HepG2 (cell line): ENCODE results near the gene HIGD1A. TPM values are rescaled to one million over a fixed set of nuclear protein-coding genes. Genes with fewer than 3 reads are reported as not detected.

ENCODE experiments used
- ATAC-seq: fragments of 200-7000 bp; cut with Tn5 transposase; 3 replicates; pipeline ENCODE4 v1.9.1; 2020; ENCODE audit warnings: mild to moderate bottlenecking, moderate library complexity
- BruUV-seq: library from RNA; stranded (reverse); fragments of 400-500 nt; replicated peaks from 2 replicates; lab custom pipeline; 2021; lab: Mats Ljungman, UMichigan
- CTCF ChIA-PET: fragments of 300-600 bp; formaldehyde crosslinking; extraction: SDS; loops from one replicate; lab custom pipeline; 2021; ENCODE audit warnings: low total read pairs, inconsistent platforms, low intra/inter-chr PET ratio; lab: Yijun Ruan, JAX
- POLR2A ChIA-PET: fragments of 350-600 bp; sonication (Branson Sonifier 250); formaldehyde crosslinking; loops from one replicate; lab custom pipeline; 2020; ENCODE audit warnings: antibody characterized with exemption, inconsistent platforms; lab: Yijun Ruan, JAX
- DNase-seq: peaks from one replicate; pipeline ENCODE4 v3.0.0-alpha.2; 2015; ENCODE audit warnings: low spot score
- FAIRE-seq: peaks from 3 replicates; lab custom pipeline; 2011; peaks lifted over from hg19 to GRCh38; lab: Jason Lieb, UNC
- H2AFZ ChIP-seq: one replicate; pipeline ENCODE4 v1.6.1; 2011; ENCODE audit warnings: low read length, inconsistent platforms
- H3K27ac ChIP-seq: fragments of 300-600 bp; 3 replicates; pipeline ENCODE4 v1.8.0; 2011; ENCODE audit warnings: mixed run types, mild to moderate bottlenecking, mixed read lengths, low read length, inconsistent platforms; ENCODE audit not compliant: insufficient read depth; ENCODE audit errors: extremely low read length
- H3K27me3 ChIP-seq, 2 experiments: fragments of 200-600 bp in 1 of 2; 2 replicates in 1 of 2; 3 replicates in 1 of 2; pipeline versions ENCODE4 v1.6.0 to v1.8.0; 2011; ENCODE audit warnings: low read length in 2 of 2, mild to moderate bottlenecking in 2 of 2, moderate library complexity in 2 of 2, inconsistent platforms in 1 of 2; ENCODE audit not compliant: insufficient read depth in 2 of 2, control insufficient read depth in 1 of 2
- H3K36me3 ChIP-seq, 2 experiments: fragments of 200-600 bp in 1 of 2; replicated peaks in 1 of 2; 2 replicates in 1 of 2; 3 replicates in 1 of 2; pipeline versions ENCODE4 v1.5.1 to v1.8.0; 2011; ENCODE audit warnings: low read length in 2 of 2, inconsistent platforms in 1 of 2; ENCODE audit not compliant: insufficient read depth in 2 of 2, control insufficient read depth in 1 of 2
- H3K4me1 ChIP-seq: 2 replicates; pipeline ENCODE4 v1.5.1; 2012; ENCODE audit warnings: low read length, inconsistent platforms; ENCODE audit not compliant: insufficient read depth
- H3K4me2 ChIP-seq: 2 replicates; pipeline ENCODE4 v1.6.0; 2011; ENCODE audit warnings: low read depth, low read length, inconsistent platforms
- H3K4me3 ChIP-seq, 3 experiments: fragments of 200-600 bp in 1 of 3; sonication (generic), shearing (Covaris generic) in 1 of 3; replicated peaks in 1 of 3; 2 replicates each; pipeline ENCODE4 v1.5.1; 2011 to 2016; ENCODE audit warnings: low read length in 3 of 3, inconsistent platforms in 2 of 3, low read depth in 2 of 3, mild to moderate bottlenecking in 2 of 3, control low read depth in 1 of 3, mixed read lengths in 1 of 3; ENCODE audit not compliant: insufficient read depth in 1 of 3
- H3K79me2 ChIP-seq: one replicate; pipeline ENCODE4 v1.6.1; 2011; ENCODE audit warnings: low read length, inconsistent platforms; ENCODE audit not compliant: insufficient read depth
- H3K9ac ChIP-seq: 2 replicates; pipeline ENCODE4 v1.6.0; 2011; ENCODE audit warnings: mild to moderate bottlenecking, low read depth, low read length, inconsistent platforms; ENCODE audit not compliant: insufficient read depth
- H3K9me3 ChIP-seq: 2 replicates; pipeline ENCODE4 v1.5.1; 2012; ENCODE audit warnings: mild to moderate bottlenecking, low read length
- H4K20me1 ChIP-seq: 2 replicates; pipeline ENCODE4 v1.6.0; 2011; ENCODE audit warnings: inconsistent platforms, mild to moderate bottlenecking, low read length, moderate library complexity; ENCODE audit not compliant: insufficient read depth
- ARNTL ChIP-seq: sonication (generic); formaldehyde crosslinking; IDR thresholded peaks from 2 replicates; pipeline ENCODE4 v1.4.0; 2020; ENCODE audit warnings: mild to moderate bottlenecking, missing genetic modification reagents
- DNMT3B ChIP-seq: conservative IDR thresholded peaks from 2 replicates; pipeline ENCODE4 v1.6.1; 2016; ENCODE audit warnings: missing biosample characterization, control low read depth
- GLMP ChIP-seq: sonication (generic); formaldehyde crosslinking; IDR thresholded peaks from 2 replicates; pipeline ENCODE4 v1.9.0; 2021; ENCODE audit warnings: missing genetic modification reagents, mild to moderate bottlenecking, borderline replicate concordance
- HNF4G ChIP-seq, 2 experiments: sonication (generic) in 1 of 2; formaldehyde crosslinking in 1 of 2; IDR thresholded peaks; 2 replicates each; pipeline versions ENCODE4 v1.4.0 to v1.6.1; 2011 to 2020; ENCODE audit warnings: borderline replicate concordance in 2 of 2, low read depth in 2 of 2, mild to moderate bottlenecking in 2 of 2, low read length in 1 of 2, missing genetic modification reagents in 1 of 2, moderate library complexity in 1 of 2
- KAT7 ChIP-seq: IDR thresholded peaks from 2 replicates; pipeline ENCODE4 v1.6.1; 2018; ENCODE audit warnings: borderline replicate concordance, missing compliant biosample characterization
- KDM6A ChIP-seq: IDR thresholded peaks from 2 replicates; pipeline ENCODE4 v1.6.1; 2016; ENCODE audit warnings: low read depth
- MBNL3 ChIP-seq: fragments of 250-450 bp; sonication (Bioruptor Pico); conservative IDR thresholded peaks from 2 replicates; pipeline ENCODE4 v1.8.0; 2022; ENCODE audit warnings: mild to moderate bottlenecking, inconsistent platforms
- NCOA1 ChIP-seq: sonication (generic); formaldehyde crosslinking; IDR thresholded peaks from 2 replicates; pipeline ENCODE4 v1.9.0; 2021; ENCODE audit warnings: missing genetic modification reagents
- PCBP2 ChIP-seq: fragments of 200-400 bp; formaldehyde crosslinking; optimal IDR thresholded peaks from 2 replicates; pipeline ENCODE3; 2018; ENCODE audit warnings: low read length, low read depth; ENCODE audit not compliant: poor library complexity, severe bottlenecking
- POLR2G ChIP-seq: fragments of 200-400 bp; formaldehyde crosslinking; IDR thresholded peaks from 2 replicates; pipeline ENCODE4 v1.6.1; 2018; ENCODE audit warnings: mild to moderate bottlenecking, low read depth, low read length, moderate library complexity
- SIN3B ChIP-seq: fragments of 150-350 bp; IDR thresholded peaks from 2 replicates; pipeline ENCODE4 v1.6.1; 2014; ENCODE audit warnings: low read length
- THAP7 ChIP-seq: sonication (generic); formaldehyde crosslinking; IDR thresholded peaks from 2 replicates; pipeline ENCODE4 v1.8.1; 2023; ENCODE audit warnings: mild to moderate bottlenecking, missing genetic modification reagents
- ZBTB49 ChIP-seq: sonication (generic); formaldehyde crosslinking; IDR thresholded peaks from 2 replicates; pipeline ENCODE4 v1.4.0; 2020; ENCODE audit warnings: missing genetic modification reagents, borderline replicate concordance
- ZBTB8A ChIP-seq: sonication (generic); formaldehyde crosslinking; IDR thresholded peaks from 2 replicates; pipeline ENCODE4 v1.4.0; 2020; ENCODE audit warnings: mild to moderate bottlenecking, low read depth, missing genetic modification reagents, borderline replicate concordance
- ZFP62 ChIP-seq: sonication (generic); formaldehyde crosslinking; IDR thresholded peaks from 2 replicates; pipeline ENCODE4 v1.4.0; 2020; ENCODE audit warnings: missing genetic modification reagents
- ZNF547 ChIP-seq: sonication (generic); formaldehyde crosslinking; IDR thresholded peaks from 2 replicates; pipeline ENCODE4 v1.5.1; 2020; ENCODE audit warnings: mild to moderate bottlenecking, missing genetic modification reagents
- ZNF644 ChIP-seq: IDR thresholded peaks from 2 replicates; pipeline ENCODE4 v1.6.1; 2016; ENCODE audit warnings: low read depth
- WGBS: methylation state at CpG from one replicate; pipeline ENCODE4 v1.1.6; 2017; ENCODE audit warnings: low lambda C conversion rate; 5-methylcytosine and 5-hydroxymethylcytosine counted together
- in situ Hi-C: cut with HindIII; loops from 2 replicates; pipeline ENCODE4 v1.10.0; 2017; ENCODE audit warnings: low pct_unique_long_range_greater_than_20kb; ENCODE audit not compliant: extremely low pct_ligation_motif_present
- intact Hi-C: fragments of 100-400 bp; cut with micrococcal nuclease; formaldehyde crosslinking; loops from one replicate; pipeline ENCODE4 v1.10.0; 2022; ENCODE audit not compliant: unreplicated experiment
- polyA plus RNA-seq, 8 experiments: library from polyadenylated mRNA; depleted of rRNA in 3 of 8; stranded (reverse) in 7 of 8; unstranded in 1 of 8; fragments of >200 nt; fragmentation: Illumina TruSeq in 4 of 8; extraction: Trizol in 4 of 8; gene quantifications; 2 replicates each; pipeline versions ENCODE4 v1.2.1 to v1.2.3, GENCODE V29; 2011 to 2016; ENCODE audit warnings: low read depth in 4 of 8, missing spikeins in 1 of 8, mixed read lengths in 1 of 8; ENCODE audit not compliant: insufficient read depth in 1 of 8
- total RNA-seq, 5 experiments: library from RNA; depleted of rRNA; stranded (reverse); fragments of >200 nt; fragmentation: Illumina TruSeq; extraction: Trizol; gene quantifications; 2 replicates each; pipeline ENCODE4 v1.2.3, GENCODE V29; 2016; ENCODE audit warnings: low read depth in 1 of 5
- TF ChIP-seq, protein P1 (sequence below): sonication (generic); formaldehyde crosslinking; IDR thresholded peaks from 2 replicates; pipeline ENCODE4 v1.5.1; 2020; ENCODE audit warnings: missing genetic modification reagents, mild to moderate bottlenecking, borderline replicate concordance
- TF ChIP-seq, protein P2 (sequence below): sonication (generic); formaldehyde crosslinking; IDR thresholded peaks from 2 replicates; pipeline ENCODE4 v1.5.0; 2020; ENCODE audit warnings: missing genetic modification reagents, mild to moderate bottlenecking, borderline replicate concordance

HIGD1A gene
- total and polyA plus RNA-seq, 2 of the 13 experiments (the other 11 are each of a cell fraction or from before 2014, with no cell fraction given), result 222 to 253 TPM

DNA sequence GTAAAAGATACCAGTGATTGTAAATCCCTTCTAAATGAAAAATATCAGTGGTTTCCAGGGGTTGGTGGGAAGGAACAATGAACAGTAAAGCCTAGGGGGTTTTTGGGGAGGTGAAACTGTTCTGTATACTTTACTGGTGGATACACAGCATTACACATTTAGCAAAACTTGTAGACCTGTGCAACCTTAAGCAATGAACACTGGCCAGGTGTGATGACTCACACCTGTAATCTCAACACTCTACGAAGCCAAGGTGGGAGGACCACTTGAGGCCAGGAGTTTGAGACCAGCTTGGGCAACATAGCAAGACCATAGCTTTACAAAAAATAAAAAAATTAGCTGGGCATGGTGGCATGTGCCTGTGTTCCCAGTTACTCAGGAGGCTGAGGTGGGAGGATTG, 33.0 kb downstream of the HIGD1A start:
- DNase-seq, result no peak
- H2AFZ ChIP-seq, result no peak overlapping the region
- CTCF ChIA-PET, result no interaction called here
- FAIRE-seq, result no peak
- no peaks in the 10 kb centered on the region for H3K27me3 ChIP-seq
- H3K9me3 ChIP-seq, result no peaks in the 10 kb centered on the region
- H3K4me1 ChIP-seq, result peaks cover 14% of the 10 kb centered on the region; the same call in 1 of the 2 replicates
- no peak overlapping the region for H3K4me3 ChIP-seq
- 92% methylated on average over 1 of the region's 1 CpG for WGBS
- BruUV-seq, result no TSS peak
- no peaks in the 10 kb centered on the region for H3K79me2 ChIP-seq
- intact Hi-C loops (no loop called here), in situ Hi-C loops (no loop called here)
- TF ChIP-seq ARNTL (CRISPR knock-in tag) (no peak), ZFP62 (CRISPR knock-in tag) (no peak), NCOA1 (no peak), MBNL3 (no peak), GLMP (CRISPR knock-in tag) (no peak), KDM6A (CRISPR knock-in tag) (no peak), THAP7 (CRISPR knock-in tag) (no peak), PCBP2 (no peak), KAT7 (no peak), ZNF547 (no peak), ZBTB49 (CRISPR knock-in tag) (no peak), DNMT3B (CRISPR knock-in tag) (no peak), ZNF644 (CRISPR knock-in tag) (no peak), POLR2G (no peak), ZBTB8A (CRISPR knock-in tag) (no peak), HNF4G (IDR thresholded peaks at IDR 0.05; ENCODE audit: borderline replicate concordance, low read depth, low read length) (no peak), HNF4G (CRISPR knock-in tag; IDR thresholded peaks at IDR 0.05; ENCODE audit: borderline replicate concordance, low read depth) (no peak), SIN3B (no peak)
- TF ChIP-seq, protein P1, sequence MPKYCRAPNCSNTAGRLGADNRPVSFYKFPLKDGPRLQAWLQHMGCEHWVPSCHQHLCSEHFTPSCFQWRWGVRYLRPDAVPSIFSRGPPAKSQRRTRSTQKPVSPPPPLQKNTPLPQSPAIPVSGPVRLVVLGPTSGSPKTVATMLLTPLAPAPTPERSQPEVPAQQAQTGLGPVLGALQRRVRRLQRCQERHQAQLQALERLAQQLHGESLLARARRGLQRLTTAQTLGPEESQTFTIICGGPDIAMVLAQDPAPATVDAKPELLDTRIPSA, result no peak
- TF ChIP-seq, protein P2, sequence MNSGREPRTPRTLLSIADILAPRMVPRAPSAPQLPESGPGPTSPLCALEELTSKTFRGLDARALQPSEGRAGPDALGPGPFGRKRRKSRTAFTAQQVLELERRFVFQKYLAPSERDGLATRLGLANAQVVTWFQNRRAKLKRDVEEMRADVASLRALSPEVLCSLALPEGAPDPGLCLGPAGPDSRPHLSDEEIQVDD, result no peak
- no peak overlapping the region for H3K4me2 ChIP-seq
- no peaks in the 10 kb centered on the region for H4K20me1 ChIP-seq
- no peak for ATAC-seq
- POLR2A ChIA-PET, result interaction anchor here (1.4 to 1.6 kb wide), 2 partner anchors 15 to 25 kb away, joined by 5 to 14 read pairs; no protein-coding TSS in a partner anchor
- H3K9ac ChIP-seq, result no peak overlapping the region
- no peaks in the 10 kb centered on the region for H3K36me3 ChIP-seq
- H3K27ac ChIP-seq, result no peak overlapping the region
